ENCODE measurements around the gene SERHL2. TPM values are rescaled to one million over a fixed set of nuclear protein-coding genes. Genes with fewer than 3 reads are reported as not detected.

The SERHL2 gene
- total RNA-seq, 6 experiments from 2014 or later = 4.2 to 6.2 (median 4.8) TPM

DNA sequence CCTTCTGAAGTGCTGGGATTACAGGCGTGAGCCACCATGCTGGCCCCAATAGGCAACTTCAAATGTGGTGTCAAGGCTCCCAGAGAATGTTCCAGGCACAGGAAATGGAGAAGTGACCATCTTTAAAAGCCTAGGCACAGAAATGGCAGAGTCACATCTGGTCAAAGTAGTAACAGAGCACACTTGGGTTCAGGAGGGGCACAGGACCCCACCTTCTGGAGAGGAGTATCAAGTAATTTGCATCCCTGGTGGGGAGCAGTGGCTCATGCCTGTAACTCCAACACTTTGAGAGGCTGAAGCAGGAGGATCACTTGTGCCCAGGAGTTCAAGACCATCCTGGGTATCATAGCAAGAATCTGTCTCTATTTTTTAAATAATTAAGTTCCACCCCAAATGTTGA lies 29.2 kb downstream of the SERHL2 start:
- Mint-ChIP-seq H3K27ac (no peak overlapping the region), H3K36me3 (ENCODE audit: low read depth) (peaks cover 37% of the 10 kb centered on the region), H3K27me3 (ENCODE audit: insufficient read depth) (peaks cover 3% of the 10 kb centered on the region; the same call in 1 of the 2 replicates), H3K9me3 (no peaks in the 10 kb centered on the region), H3K4me3 (no peak overlapping the region), H3K4me1 (ENCODE audit: low read depth) (peaks cover 13% of the 10 kb centered on the region)
- TF ChIP-seq, protein P1, sequence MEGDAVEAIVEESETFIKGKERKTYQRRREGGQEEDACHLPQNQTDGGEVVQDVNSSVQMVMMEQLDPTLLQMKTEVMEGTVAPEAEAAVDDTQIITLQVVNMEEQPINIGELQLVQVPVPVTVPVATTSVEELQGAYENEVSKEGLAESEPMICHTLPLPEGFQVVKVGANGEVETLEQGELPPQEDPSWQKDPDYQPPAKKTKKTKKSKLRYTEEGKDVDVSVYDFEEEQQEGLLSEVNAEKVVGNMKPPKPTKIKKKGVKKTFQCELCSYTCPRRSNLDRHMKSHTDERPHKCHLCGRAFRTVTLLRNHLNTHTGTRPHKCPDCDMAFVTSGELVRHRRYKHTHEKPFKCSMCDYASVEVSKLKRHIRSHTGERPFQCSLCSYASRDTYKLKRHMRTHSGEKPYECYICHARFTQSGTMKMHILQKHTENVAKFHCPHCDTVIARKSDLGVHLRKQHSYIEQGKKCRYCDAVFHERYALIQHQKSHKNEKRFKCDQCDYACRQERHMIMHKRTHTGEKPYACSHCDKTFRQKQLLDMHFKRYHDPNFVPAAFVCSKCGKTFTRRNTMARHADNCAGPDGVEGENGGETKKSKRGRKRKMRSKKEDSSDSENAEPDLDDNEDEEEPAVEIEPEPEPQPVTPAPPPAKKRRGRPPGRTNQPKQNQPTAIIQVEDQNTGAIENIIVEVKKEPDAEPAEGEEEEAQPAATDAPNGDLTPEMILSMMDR (IDR thresholded peaks at IDR 0.05) = no peak
- DNase-seq = no peak

DNA sequence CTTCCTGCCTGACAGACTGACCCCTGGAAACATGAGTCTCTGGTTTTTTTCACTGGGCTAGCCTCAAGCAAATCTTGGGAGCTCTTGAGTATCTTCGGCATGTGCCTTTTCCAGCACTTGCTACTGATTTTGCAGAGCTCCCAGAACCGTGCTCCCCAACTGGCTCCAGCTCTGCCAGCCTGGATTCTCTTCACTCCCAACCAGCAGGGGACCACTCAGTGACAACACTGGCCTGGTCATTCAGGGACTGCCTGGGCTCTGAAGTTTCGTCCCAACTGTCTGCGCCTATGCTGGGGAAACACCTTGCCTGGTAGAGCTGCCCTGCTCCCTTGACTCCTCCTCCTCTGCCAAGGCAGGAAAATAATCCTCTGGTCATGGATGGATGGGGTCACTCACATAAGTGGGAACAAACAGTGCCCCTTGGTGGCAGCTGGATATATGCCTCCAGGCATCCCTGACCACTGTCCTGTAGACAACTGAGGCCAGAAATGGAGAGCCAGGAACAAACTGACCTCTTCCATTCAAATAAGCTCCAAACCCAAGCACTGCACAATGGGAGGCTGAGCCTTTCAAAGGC lies 30.7 kb downstream of the SERHL2 start:
- TF ChIP-seq, protein P1 (IDR thresholded peaks at IDR 0.05) = peak; percentile 27; the same call in 1 of the 2 replicates
- H3K27me3 Mint-ChIP-seq (ENCODE audit: insufficient read depth) = peaks cover 3% of the 10 kb centered on the region; the same call in 1 of the 2 replicates
- peaks cover 42% of the 10 kb centered on the region for H3K36me3 Mint-ChIP-seq (ENCODE audit: low read depth)
- H3K9me3 Mint-ChIP-seq = no peaks in the 10 kb centered on the region
- no peak for DNase-seq
- H3K4me1 Mint-ChIP-seq (ENCODE audit: low read depth) = peaks cover 13% of the 10 kb centered on the region
- no peak overlapping the region for H3K27ac Mint-ChIP-seq
- no peak overlapping the region for H3K4me3 Mint-ChIP-seq

DNA sequence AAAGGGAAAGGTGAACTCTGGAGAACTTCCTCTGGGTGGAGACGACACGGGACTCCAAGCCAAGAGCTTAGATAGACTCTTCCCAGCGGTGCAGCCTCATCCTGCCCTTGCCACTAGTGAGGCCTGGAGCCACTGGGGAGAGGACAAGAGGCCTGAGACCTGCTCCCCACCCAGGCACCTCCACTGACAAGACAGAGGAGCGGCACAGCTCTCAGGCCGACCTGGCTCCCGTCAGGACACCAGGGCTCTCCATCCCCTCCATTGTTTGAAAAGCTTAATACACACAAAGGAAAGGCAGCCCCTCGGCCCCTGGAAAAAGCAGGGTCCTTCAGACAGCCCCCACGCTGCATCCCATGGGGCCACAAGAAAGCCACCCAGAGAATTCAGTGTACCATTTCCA lies 31.3 kb downstream of the SERHL2 start:
- Mint-ChIP-seq H3K9me3 (no peaks in the 10 kb centered on the region), H3K27ac (no peak overlapping the region; the same call in 1 of the 2 replicates), H3K36me3 (ENCODE audit: low read depth) (peaks cover 48% of the 10 kb centered on the region), H3K4me3 (no peak overlapping the region), H3K27me3 (ENCODE audit: insufficient read depth) (peaks cover 3% of the 10 kb centered on the region; the same call in 1 of the 2 replicates), H3K4me1 (ENCODE audit: low read depth) (peaks cover 13% of the 10 kb centered on the region)
- TF ChIP-seq, protein P1 (IDR thresholded peaks at IDR 0.05) = no peak
- no peak for DNase-seq

DNA sequence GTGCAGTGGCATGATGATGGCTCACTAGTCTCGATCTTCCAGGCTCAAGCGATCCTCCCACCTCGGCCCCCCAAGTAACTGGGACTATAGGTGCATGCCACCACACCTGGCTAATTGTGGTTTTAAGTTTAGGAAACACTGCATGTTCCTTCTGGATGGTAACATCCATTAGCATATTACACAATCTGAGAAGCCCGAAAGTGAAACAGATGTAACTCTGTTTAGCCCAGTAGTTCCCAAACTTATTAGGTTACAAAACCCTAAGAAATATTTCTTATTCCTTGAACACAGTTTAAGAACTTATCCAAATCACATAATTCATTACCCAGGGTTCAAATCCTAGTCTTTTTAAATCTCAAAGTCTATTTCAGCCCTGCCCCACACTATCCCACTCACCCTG lies 32.6 kb downstream of the SERHL2 start:
- Mint-ChIP-seq H3K36me3 (ENCODE audit: low read depth) (peaks cover 41% of the 10 kb centered on the region), H3K27me3 (ENCODE audit: insufficient read depth) (peaks cover 3% of the 10 kb centered on the region; the same call in 1 of the 2 replicates)

DNA sequence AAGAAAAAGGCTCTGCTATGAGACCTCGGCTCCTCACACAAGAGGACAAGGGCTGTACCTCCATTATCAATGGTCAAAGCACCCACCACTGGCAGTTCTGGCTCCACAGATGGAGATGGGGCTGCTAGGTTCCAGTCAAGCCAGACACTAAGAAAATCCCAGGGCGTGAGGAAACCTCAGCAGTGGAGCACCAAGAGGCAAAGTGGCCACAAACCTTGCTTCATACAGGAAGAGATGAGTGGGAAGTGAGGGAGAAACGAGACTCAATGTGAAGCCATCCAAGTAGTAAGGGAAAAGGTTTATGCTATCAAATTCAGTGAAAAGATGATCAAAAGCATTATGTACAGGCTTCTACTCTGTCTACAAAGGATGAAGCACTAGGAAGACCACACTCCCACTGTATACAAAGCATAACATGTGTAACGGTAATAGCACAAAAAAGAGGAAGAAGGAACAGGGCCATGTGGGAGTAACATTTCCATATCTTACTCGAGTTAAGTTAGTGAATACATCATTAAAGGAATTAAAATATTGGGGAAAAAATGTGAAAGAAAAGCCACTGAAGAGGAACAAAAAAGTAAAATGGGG lies 33.9 kb downstream of the SERHL2 start:
- Mint-ChIP-seq H3K27me3 (ENCODE audit: insufficient read depth) (peaks cover 3% of the 10 kb centered on the region; the same call in 1 of the 2 replicates), H3K4me3 (no peak overlapping the region), H3K27ac (no peak overlapping the region), H3K36me3 (ENCODE audit: low read depth) (peaks cover 39% of the 10 kb centered on the region), H3K9me3 (no peaks in the 10 kb centered on the region), H3K4me1 (ENCODE audit: low read depth) (no peaks in the 10 kb centered on the region)
- no peak for DNase-seq
- TF ChIP-seq, protein P1 (IDR thresholded peaks at IDR 0.05) = no peak

More for the DNA sequence above, 32.6 kb downstream of the SERHL2 start:
- no peaks in the 10 kb centered on the region for H3K9me3 Mint-ChIP-seq
- no peak overlapping the region for H3K27ac Mint-ChIP-seq
- TF ChIP-seq, protein P1 (IDR thresholded peaks at IDR 0.05) = no peak
- peaks cover 7% of the 10 kb centered on the region for H3K4me1 Mint-ChIP-seq (ENCODE audit: low read depth)
- no peak overlapping the region for H3K4me3 Mint-ChIP-seq
- DNase-seq = no peak
